HG03045 (cell line): ENCODE data around the gene PPP3CA.
A peak's percentile ranks its signal among the peaks of the same experiment; 100 is the strongest.
"Not testable (repeated sequence)": the region's sequence is repeated elsewhere in the genome, so short reads cannot be mapped to it uniquely, and the experiment has no call there.

Experiments used
- ATAC-seq: cut with Tn5 transposase; IDR thresholded peaks from one replicate; pipeline ENCODE4 v1.9.1; 2021; ENCODE audit warnings: mild to moderate bottlenecking, moderate library complexity; ENCODE audit not compliant: unreplicated experiment

The PPP3CA gene

GRCh38 chr4:101104312-101105052, 242.8 kb downstream of the PPP3CA start:
- ATAC-seq, result no peak

- peak; percentile 89 for ATAC-seq
These were observed 243.8 kb downstream of the PPP3CA start for GRCh38 chr4:101103381-101104142.

DNA sequence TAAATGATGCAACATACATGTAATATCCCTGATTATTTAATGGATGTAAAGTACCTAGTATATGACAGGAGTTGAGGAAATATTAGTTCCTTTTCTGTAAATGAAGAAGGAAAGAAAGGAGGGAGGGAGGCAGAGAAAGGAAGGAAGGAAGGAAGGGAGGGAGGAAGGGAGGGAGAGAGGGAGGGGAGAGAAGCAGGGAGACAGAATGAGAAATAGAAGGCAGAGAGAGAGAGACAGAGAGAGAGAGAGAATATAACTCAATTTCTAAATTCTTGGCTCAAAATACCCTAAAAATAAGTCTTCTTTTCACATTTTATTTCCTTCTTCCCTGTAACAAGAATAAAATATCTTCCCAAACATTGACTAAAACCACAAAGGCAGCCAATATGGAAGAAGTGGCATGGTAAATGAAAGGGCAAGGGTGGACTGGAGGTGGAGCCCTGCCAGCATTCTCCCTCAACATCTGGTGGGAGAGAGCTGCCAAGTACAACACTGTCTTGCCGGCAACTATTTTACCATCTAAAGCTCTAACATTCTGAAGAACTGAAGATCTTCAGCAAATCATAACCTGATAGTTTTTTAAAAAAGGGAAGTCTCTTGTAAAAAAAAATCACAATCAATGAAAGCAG, 245.1 kb downstream of the PPP3CA start:
- no peak for ATAC-seq

- ATAC-seq, result no peak
These were observed 246.3 kb downstream of the PPP3CA start for GRCh38 chr4:101101072-101101471.

DNA sequence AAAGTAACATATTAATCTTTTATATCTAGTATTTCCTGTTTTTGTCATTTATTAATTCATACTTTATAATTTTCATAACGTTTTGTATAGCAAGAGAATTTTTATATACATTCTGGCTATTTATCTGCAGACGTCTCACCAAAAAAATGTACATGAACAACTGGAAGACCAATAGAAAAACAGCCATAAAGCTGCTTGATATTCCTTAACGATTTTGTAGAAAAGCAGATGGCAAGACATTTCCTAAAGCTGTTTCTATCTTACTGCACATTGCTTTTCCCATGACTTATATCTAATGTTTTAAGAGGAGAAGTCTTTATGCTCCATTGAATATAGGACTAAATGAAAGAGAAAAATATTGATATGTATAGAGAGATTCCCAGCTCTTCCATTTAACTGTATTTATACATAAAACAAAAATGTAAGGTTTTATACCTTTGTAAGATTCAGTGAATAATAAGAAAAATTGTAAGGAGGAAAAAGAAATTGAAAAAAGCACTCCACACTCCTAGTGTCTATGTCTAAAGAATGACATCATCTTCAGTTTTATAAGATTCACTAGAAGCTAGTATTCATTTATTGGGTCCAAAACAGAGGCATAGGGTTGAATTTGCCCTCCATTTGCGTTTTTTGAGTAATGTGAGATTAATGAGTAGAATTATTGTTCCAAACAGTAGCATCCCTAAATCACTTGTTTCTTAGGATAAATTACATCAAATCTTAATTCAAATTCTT, 248.5 kb downstream of the PPP3CA start:
- ATAC-seq, result no peak

GRCh38 chr4:101092609-101093008, 254.7 kb downstream of the PPP3CA start:
- not testable (repeated sequence) for ATAC-seq

- no peak for ATAC-seq
These were observed 258.2 kb downstream of the PPP3CA start for GRCh38 chr4:101089168-101089567.

DNA sequence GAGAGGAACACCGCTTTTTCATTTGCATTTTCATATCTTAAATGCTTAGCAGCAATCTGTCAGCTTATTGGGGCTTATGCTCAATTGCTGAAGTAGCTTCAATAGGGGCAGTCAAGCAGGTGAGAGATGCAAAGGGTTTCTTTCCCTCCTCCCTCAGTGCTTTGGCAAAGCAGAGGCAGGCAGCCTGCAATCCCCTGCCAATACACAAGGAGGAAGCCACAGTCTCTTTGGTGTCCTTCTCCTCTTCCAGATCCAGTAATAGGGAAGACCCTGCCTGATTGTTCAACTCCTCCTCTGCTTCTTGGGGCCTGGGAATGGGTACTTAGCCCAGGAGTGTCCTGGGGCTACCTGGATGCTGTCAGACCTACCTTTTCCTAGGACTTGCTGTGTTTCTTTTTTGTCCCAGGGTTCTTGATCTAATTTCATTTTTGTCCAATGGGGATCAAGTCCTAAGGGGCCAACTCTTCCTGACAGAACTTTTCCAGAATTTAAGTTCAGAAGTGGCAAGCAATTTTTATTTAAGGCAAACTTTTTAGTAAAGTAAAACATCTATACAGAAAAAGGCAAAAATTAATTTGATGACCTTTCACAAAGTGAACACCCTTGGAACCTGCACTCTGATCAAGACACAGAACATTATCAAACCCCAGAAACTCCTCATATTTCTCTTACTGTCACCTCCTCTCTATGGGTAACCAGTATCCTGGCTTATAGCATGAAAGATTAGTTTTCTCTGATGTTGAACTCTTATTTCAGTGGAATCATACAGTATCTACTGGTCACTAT, 260.3 kb downstream of the PPP3CA start:
- ATAC-seq, result no peak

GRCh38 chr4:101083131-101083530, 264.2 kb downstream of the PPP3CA start:
- no peak for ATAC-seq

DNA sequence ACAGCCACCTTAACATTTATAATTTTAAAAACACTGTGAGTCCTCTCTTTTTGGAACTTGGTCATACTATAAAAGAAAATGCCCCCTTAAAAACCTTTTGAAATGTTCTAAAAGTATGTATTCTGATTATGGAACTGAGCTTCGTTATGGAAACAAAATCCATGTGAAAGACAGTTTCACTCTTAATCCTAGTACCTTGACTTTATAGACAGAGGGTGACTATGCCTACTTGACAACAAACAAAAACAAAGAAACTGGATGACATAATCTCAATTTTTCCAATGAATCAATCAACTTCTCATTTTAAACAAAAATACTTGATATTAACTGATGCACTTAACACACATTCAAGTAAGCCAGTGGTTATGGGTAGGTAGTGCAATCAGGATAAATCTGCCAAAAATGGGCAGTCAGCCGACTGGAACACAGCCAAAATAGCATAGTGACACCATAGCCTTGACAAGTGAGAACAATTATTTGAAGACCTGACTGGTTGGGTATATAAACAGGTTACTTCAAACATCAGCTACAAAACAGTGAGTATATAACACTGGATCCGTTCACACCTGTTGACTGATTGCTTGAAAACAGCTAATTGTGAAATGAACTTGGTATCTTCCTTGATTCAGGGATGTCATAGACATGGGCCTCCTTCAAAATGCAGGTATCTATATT, 265.5 kb downstream of the PPP3CA start:
- no peak for ATAC-seq

GRCh38 chr4:101081166-101081565, 266.2 kb downstream of the PPP3CA start:
- no peak for ATAC-seq

DNA sequence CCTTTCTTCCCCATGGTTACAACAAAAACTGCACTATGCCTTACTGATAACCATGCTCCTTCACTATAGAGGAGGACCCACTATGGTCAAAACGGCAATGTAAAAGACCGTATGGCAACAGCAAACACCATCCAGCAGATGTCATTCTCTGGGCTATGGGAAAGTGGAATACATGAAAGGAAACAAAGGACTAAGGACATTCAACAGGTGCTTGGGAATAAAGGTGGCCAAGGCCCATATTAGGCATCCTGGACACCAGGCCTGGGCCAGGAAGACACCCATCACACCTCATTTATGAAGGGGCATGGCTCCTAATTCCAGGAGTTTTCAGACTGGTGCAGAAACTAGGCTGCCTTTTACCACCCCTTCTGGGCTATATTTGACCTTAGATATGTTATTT, 268.4 kb downstream of the PPP3CA start:
- no peak for ATAC-seq

DNA sequence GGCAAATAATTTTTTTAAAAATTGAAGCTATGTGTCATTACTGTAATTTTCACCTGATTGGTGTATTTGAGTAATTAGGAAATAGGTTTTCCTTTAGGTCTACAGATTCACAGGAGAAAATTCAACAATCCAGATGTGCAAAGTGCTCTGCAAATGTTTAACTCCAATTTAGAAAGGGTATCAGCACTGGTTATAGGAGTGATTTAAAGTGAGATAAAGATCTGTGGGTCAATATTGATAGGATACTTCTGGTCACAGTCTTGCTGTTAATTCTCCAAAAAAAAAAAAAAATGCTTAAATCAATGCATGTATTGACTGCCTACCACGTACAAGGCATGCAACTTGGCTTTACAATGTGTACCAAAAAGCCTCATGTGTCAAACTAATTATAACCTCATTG, 271.3 kb downstream of the PPP3CA start:
- no peak for ATAC-seq

- ATAC-seq, result no peak
These were observed 271.8 kb downstream of the PPP3CA start for GRCh38 chr4:101075536-101075935.

DNA sequence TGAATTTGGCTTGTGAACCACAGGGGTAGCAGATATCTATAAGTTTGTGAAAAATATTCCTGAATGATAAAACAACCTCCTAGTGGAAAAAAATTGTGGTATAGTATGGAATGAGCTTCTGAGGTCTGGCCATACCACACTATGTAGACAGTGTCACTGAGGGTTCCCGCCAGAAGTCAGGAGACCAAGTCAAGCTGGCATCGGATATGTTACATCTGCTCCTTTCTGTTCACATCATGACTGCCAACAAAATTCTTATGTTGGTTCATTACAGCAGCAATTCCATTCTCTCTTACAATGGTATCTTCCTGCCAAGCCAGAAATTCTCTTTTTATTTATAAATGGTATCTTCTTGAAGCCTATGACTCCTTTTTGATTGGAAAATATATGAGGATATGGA, 273.0 kb downstream of the PPP3CA start:
- ATAC-seq, result no peak

GRCh38 chr4:101071241-101071640, 276.1 kb downstream of the PPP3CA start:
- no peak for ATAC-seq

DNA sequence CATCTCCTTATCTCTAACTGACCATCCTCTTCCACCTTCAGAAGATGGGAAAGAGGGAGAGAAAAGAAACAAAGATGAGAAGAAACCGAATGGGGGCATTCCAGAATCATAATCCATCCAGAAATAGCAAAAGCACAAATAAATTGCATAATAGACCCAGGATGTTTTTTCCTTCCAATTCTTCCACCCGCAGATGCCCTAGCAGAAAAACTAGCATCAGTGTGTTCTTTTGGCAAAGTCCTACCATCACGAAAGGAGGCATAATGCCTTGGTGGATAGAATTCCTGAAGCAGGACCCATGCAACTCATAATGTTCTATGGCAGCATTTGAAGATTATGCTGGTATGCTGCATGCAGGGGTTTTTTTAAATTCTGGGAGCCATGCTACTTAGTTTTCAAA, 279.2 kb downstream of the PPP3CA start:
- ATAC-seq, result no peak

- ATAC-seq, result no peak
These were observed 279.9 kb downstream of the PPP3CA start for GRCh38 chr4:101067383-101067782.

DNA sequence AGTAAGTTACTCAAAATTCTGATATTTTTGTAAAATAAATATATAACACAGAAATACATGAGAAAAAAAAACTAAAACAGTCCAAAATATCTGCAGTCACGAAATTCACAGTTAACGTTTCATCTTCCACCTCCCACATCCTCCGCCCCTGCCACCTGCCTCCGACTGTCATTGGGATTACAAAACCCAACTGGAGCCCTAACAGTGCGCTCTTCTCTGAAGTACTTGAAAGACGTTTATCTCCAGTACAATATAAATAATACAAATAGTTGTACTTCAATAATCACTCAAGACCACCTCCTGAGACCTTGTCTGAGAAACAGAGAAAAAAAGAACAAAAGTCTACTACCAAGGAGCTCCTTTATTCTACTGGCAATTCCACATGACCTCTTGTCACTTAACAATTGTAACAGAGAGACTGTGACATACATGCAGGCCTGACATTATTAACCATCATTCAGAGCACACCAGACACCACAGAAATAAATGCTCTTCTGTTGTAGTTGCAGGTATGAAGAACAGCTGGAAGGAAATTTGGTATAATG, 280.6 kb downstream of the PPP3CA start:
- ATAC-seq, result no peak
